T-helper 17 cell (primary cell): ENCODE measurements around the gene KIRREL1. TPM values are rescaled to one million over a fixed set of nuclear protein-coding genes. Genes with fewer than 3 reads are reported as not detected.
A peak's percentile ranks its signal among the peaks of the same experiment; 100 is the strongest.

Experiments used
- ATAC-seq: fragments of 150-1000 bp; cut with Tn5 transposase; 2 replicates; pipeline ENCODE4 v1.10.0; 2021; ENCODE audit warnings: mild to moderate bottlenecking, moderate library complexity
- DNase-seq, 3 donors: peaks; one replicate each; pipeline versions ENCODE4 v3.0.0 to v3.0.0-alpha.2; 2020 to 2021
- H3K9me3 ChIP-seq: one replicate; pipeline ENCODE4 v1.7.0; 2013; ENCODE audit warnings: low read length, mild to moderate bottlenecking; ENCODE audit not compliant: control insufficient read depth, poor library complexity, severe bottlenecking
- H3K27ac Mint-ChIP-seq: one replicate; pipeline ENCODE4 v1.8.0; 2022; ENCODE audit warnings: mild to moderate bottlenecking, moderate library complexity, mixed read lengths
- H3K27me3 Mint-ChIP-seq: one replicate; pipeline ENCODE4 v1.8.0; 2022; ENCODE audit warnings: mixed read lengths
- H3K36me3 Mint-ChIP-seq: one replicate; pipeline ENCODE4 v1.8.0; 2022; ENCODE audit warnings: low read depth, mixed read lengths
- H3K4me1 Mint-ChIP-seq: one replicate; pipeline ENCODE4 v1.8.0; 2022; ENCODE audit warnings: mild to moderate bottlenecking, mixed read lengths
- H3K4me3 Mint-ChIP-seq: one replicate; pipeline ENCODE4 v1.8.0; 2022; ENCODE audit warnings: mild to moderate bottlenecking, moderate library complexity, mixed read lengths
- total RNA-seq, 4 donors: library from RNA in 2 of 4; stranded (reverse) in 2 of 4; gene quantifications; one replicate each; pipeline ENCODE4 v1.2.3 and lab custom pipeline; 2022 to 2026

Gene KIRREL1
- total RNA-seq, 2 donors from 2014 or later = not detected

- H3K4me3 Mint-ChIP-seq = no peak overlapping the region
- ATAC-seq (no peak), DNase-seq (no peak)
- H3K4me1 Mint-ChIP-seq = peaks cover 2% of the 10 kb centered on the region
- no peaks in the 10 kb centered on the region for H3K36me3 Mint-ChIP-seq
- no peaks in the 10 kb centered on the region for H3K9me3 ChIP-seq
- no peak overlapping the region for H3K27ac Mint-ChIP-seq
- peaks cover 65% of the 10 kb centered on the region for H3K27me3 Mint-ChIP-seq
These were observed 31.4 kb upstream of the KIRREL1 start for GRCh38 chr1:157961805-157962762.

- Mint-ChIP-seq H3K27me3 (peaks cover 66% of the 10 kb centered on the region), H3K27ac (no peak overlapping the region), H3K36me3 (no peaks in the 10 kb centered on the region), H3K4me3 (no peak overlapping the region), H3K4me1 (peaks cover 2% of the 10 kb centered on the region)
- no peaks in the 10 kb centered on the region for H3K9me3 ChIP-seq
- DNase-seq = peak in 2 of 3 donors; percentile 9 to 33
- peak; percentile 59 for ATAC-seq
These were observed 29.7 kb upstream of the KIRREL1 start for GRCh38 chr1:157963713-157964112.

GRCh38 chr1:157965584-157965983 lies 27.9 kb upstream of the KIRREL1 start:
- Mint-ChIP-seq H3K4me1 (peaks cover 2% of the 10 kb centered on the region), H3K27me3 (peaks cover 53% of the 10 kb centered on the region), H3K27ac (no peak overlapping the region), H3K4me3 (no peak overlapping the region), H3K36me3 (no peaks in the 10 kb centered on the region)
- DNase-seq (no peak), ATAC-seq (no peak)
- H3K9me3 ChIP-seq = no peaks in the 10 kb centered on the region

GRCh38 chr1:157966031-157966537 lies 27.4 kb upstream of the KIRREL1 start:
- H3K27me3 Mint-ChIP-seq = peaks cover 48% of the 10 kb centered on the region
- DNase-seq (no peak), ATAC-seq (no peak)
- no peaks in the 10 kb centered on the region for H3K9me3 ChIP-seq
- H3K27ac Mint-ChIP-seq = no peak overlapping the region
- H3K4me1 Mint-ChIP-seq = peaks cover 2% of the 10 kb centered on the region
- H3K4me3 Mint-ChIP-seq = no peak overlapping the region
- H3K36me3 Mint-ChIP-seq = no peaks in the 10 kb centered on the region

GRCh38 chr1:157967205-157967604 lies 26.2 kb upstream of the KIRREL1 start:
- H3K9me3 ChIP-seq = no peaks in the 10 kb centered on the region
- H3K4me3 Mint-ChIP-seq = no peak overlapping the region
- H3K4me1 Mint-ChIP-seq = peaks cover under 1% of the 10 kb centered on the region
- H3K27ac Mint-ChIP-seq = no peak overlapping the region
- H3K36me3 Mint-ChIP-seq = no peaks in the 10 kb centered on the region
- DNase-seq (no peak), ATAC-seq (no peak)
- peaks cover 37% of the 10 kb centered on the region for H3K27me3 Mint-ChIP-seq

- Mint-ChIP-seq H3K4me1 (no peaks in the 10 kb centered on the region), H3K4me3 (no peak overlapping the region), H3K27ac (no peak overlapping the region), H3K36me3 (no peaks in the 10 kb centered on the region), H3K27me3 (peaks cover 25% of the 10 kb centered on the region)
- DNase-seq (no peak), ATAC-seq (no peak)
- no peaks in the 10 kb centered on the region for H3K9me3 ChIP-seq
These were observed 24.9 kb upstream of the KIRREL1 start for GRCh38 chr1:157968508-157968907.

GRCh38 chr1:157968946-157969345 lies 24.5 kb upstream of the KIRREL1 start:
- Mint-ChIP-seq H3K4me1 (no peaks in the 10 kb centered on the region), H3K27me3 (peaks cover 28% of the 10 kb centered on the region), H3K4me3 (no peak overlapping the region), H3K27ac (no peak overlapping the region), H3K36me3 (no peaks in the 10 kb centered on the region)
- H3K9me3 ChIP-seq = no peaks in the 10 kb centered on the region
- no peak for ATAC-seq
- no peak for DNase-seq

- H3K36me3 Mint-ChIP-seq = no peaks in the 10 kb centered on the region
- no peaks in the 10 kb centered on the region for H3K4me1 Mint-ChIP-seq
- ATAC-seq (no peak), DNase-seq (no peak)
- H3K27ac Mint-ChIP-seq = no peak overlapping the region
- no peaks in the 10 kb centered on the region for H3K9me3 ChIP-seq
- no peak overlapping the region for H3K4me3 Mint-ChIP-seq
- H3K27me3 Mint-ChIP-seq = peaks cover 30% of the 10 kb centered on the region
These were observed 23.6 kb upstream of the KIRREL1 start for GRCh38 chr1:157969697-157970485.

- Mint-ChIP-seq H3K4me1 (no peaks in the 10 kb centered on the region), H3K4me3 (no peak overlapping the region), H3K27me3 (peaks cover 31% of the 10 kb centered on the region), H3K27ac (no peak overlapping the region), H3K36me3 (no peaks in the 10 kb centered on the region)
- DNase-seq (no peak), ATAC-seq (no peak)
- H3K9me3 ChIP-seq = no peaks in the 10 kb centered on the region
These were observed 21.7 kb upstream of the KIRREL1 start for GRCh38 chr1:157971769-157972168.

GRCh38 chr1:157975228-157975950 lies 18.1 kb upstream of the KIRREL1 start:
- peaks cover 2% of the 10 kb centered on the region for H3K4me1 Mint-ChIP-seq
- DNase-seq (no peak), ATAC-seq (no peak)
- H3K27me3 Mint-ChIP-seq = peaks cover 40% of the 10 kb centered on the region
- no peaks in the 10 kb centered on the region for H3K9me3 ChIP-seq
- no peak overlapping the region for H3K27ac Mint-ChIP-seq
- H3K36me3 Mint-ChIP-seq = peaks cover 2% of the 10 kb centered on the region
- no peak overlapping the region for H3K4me3 Mint-ChIP-seq

- peaks cover 2% of the 10 kb centered on the region for H3K4me1 Mint-ChIP-seq
- no peak overlapping the region for H3K27ac Mint-ChIP-seq
- peaks cover 2% of the 10 kb centered on the region for H3K36me3 Mint-ChIP-seq
- H3K4me3 Mint-ChIP-seq = no peak overlapping the region
- no peaks in the 10 kb centered on the region for H3K9me3 ChIP-seq
- no peak for DNase-seq
- peaks cover 45% of the 10 kb centered on the region for H3K27me3 Mint-ChIP-seq
- ATAC-seq = no peak
These were observed 16.6 kb upstream of the KIRREL1 start for GRCh38 chr1:157976888-157977287.

GRCh38 chr1:157978586-157979403 lies 14.7 kb upstream of the KIRREL1 start:
- DNase-seq (no peak), ATAC-seq (no peak)
- no peaks in the 10 kb centered on the region for H3K9me3 ChIP-seq
- no peak overlapping the region for H3K4me3 Mint-ChIP-seq
- H3K27me3 Mint-ChIP-seq = peaks cover 53% of the 10 kb centered on the region
- H3K36me3 Mint-ChIP-seq = peaks cover 2% of the 10 kb centered on the region
- H3K4me1 Mint-ChIP-seq = peaks cover 5% of the 10 kb centered on the region
- H3K27ac Mint-ChIP-seq = no peak overlapping the region
